Astrocyte (in vitro differentiated cells and primary cell): ENCODE measurements around the gene SMARCB1.

Experiments
- EZH2 ChIP-seq: IDR thresholded peaks from 2 replicates; pipeline ENCODE4 v1.6.1; 2012; ENCODE audit warnings: mild to moderate bottlenecking, low read length, inconsistent platforms; ENCODE audit not compliant: insufficient read depth
- TF ChIP-seq, protein P1 (sequence below): IDR thresholded peaks from 2 replicates; pipeline ENCODE4 v1.5.1; 2011; ENCODE audit warnings: low read depth, mild to moderate bottlenecking, inconsistent platforms, low read length, moderate library complexity; ENCODE audit not compliant: insufficient read depth

DNA sequence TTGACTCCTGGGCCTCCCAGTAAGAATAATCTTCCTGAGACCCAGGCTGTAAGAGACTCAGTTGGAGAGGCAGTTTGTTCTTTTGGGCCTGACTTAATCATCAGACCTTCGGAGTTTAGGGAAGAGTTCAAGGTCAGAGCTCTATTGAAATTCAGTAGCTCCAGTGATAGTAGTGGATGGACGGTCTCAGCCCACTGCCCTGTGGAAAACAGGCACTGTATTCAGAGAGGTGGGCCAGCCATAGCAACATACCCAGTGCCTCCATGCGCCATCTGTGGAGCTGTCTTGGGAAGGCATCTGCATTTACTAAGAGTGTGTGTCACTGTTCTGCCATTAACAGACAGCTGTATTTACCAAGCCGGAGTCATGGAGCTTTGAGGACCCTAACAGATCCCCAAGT is 2.9 kb downstream of the SMARCB1 start:
- TF ChIP-seq, protein P1, sequence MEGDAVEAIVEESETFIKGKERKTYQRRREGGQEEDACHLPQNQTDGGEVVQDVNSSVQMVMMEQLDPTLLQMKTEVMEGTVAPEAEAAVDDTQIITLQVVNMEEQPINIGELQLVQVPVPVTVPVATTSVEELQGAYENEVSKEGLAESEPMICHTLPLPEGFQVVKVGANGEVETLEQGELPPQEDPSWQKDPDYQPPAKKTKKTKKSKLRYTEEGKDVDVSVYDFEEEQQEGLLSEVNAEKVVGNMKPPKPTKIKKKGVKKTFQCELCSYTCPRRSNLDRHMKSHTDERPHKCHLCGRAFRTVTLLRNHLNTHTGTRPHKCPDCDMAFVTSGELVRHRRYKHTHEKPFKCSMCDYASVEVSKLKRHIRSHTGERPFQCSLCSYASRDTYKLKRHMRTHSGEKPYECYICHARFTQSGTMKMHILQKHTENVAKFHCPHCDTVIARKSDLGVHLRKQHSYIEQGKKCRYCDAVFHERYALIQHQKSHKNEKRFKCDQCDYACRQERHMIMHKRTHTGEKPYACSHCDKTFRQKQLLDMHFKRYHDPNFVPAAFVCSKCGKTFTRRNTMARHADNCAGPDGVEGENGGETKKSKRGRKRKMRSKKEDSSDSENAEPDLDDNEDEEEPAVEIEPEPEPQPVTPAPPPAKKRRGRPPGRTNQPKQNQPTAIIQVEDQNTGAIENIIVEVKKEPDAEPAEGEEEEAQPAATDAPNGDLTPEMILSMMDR, result no peak
- no peak for TF ChIP-seq EZH2
